HFF-Myc (cell line): ENCODE measurements around the gene C12orf54.

ENCODE experiments used
- DNase-seq: peaks from one replicate; pipeline ENCODE4 v3.0.0-alpha.2; 2011; ENCODE audit warnings: low read depth; ENCODE audit errors: extremely low read depth
- H3K4me3 ChIP-seq: replicated peaks from 2 replicates; pipeline ENCODE4 v1.5.1; 2011; ENCODE audit warnings: low read depth, mild to moderate bottlenecking, control low read depth, low read length
- TF ChIP-seq, protein P1 (sequence below): IDR thresholded peaks from 2 replicates; pipeline ENCODE4 v1.5.1; 2012; ENCODE audit warnings: mild to moderate bottlenecking, low read depth, low read length, control low read depth; ENCODE audit errors: missing control alignments

C12orf54 gene

DNA sequence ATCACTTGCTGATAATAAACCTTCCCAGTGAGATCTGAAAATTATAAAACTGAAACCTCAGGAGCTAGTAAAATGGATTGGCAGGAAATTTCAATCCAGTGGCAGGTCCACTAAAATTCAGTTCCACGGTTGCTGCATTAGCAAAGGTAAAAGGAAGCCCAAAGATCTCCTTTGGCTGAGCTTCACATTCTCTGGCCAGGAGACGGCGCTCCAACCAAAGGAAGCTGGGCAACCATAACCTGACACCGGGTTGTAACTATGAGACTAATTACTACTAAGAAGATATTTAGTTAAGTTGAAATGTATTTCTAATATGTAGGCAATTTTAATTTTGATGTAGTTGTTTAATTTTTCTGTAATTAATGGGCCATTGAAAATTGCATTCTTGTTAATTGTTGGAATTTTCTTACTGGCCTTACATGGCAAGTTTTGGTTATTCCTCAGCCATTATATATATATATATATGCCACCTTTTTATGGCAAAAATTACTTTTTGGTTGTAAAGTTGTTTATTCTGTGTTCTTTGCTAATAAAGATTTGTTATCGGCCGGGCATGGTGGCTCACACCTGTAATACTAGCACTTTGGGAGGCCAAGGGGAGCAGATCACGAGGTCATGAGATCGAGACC, 60.1 kb downstream of the C12orf54 start:
- DNase-seq: peak; percentile 5
- TF ChIP-seq, protein P1, sequence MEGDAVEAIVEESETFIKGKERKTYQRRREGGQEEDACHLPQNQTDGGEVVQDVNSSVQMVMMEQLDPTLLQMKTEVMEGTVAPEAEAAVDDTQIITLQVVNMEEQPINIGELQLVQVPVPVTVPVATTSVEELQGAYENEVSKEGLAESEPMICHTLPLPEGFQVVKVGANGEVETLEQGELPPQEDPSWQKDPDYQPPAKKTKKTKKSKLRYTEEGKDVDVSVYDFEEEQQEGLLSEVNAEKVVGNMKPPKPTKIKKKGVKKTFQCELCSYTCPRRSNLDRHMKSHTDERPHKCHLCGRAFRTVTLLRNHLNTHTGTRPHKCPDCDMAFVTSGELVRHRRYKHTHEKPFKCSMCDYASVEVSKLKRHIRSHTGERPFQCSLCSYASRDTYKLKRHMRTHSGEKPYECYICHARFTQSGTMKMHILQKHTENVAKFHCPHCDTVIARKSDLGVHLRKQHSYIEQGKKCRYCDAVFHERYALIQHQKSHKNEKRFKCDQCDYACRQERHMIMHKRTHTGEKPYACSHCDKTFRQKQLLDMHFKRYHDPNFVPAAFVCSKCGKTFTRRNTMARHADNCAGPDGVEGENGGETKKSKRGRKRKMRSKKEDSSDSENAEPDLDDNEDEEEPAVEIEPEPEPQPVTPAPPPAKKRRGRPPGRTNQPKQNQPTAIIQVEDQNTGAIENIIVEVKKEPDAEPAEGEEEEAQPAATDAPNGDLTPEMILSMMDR: peak; percentile 82

DNA sequence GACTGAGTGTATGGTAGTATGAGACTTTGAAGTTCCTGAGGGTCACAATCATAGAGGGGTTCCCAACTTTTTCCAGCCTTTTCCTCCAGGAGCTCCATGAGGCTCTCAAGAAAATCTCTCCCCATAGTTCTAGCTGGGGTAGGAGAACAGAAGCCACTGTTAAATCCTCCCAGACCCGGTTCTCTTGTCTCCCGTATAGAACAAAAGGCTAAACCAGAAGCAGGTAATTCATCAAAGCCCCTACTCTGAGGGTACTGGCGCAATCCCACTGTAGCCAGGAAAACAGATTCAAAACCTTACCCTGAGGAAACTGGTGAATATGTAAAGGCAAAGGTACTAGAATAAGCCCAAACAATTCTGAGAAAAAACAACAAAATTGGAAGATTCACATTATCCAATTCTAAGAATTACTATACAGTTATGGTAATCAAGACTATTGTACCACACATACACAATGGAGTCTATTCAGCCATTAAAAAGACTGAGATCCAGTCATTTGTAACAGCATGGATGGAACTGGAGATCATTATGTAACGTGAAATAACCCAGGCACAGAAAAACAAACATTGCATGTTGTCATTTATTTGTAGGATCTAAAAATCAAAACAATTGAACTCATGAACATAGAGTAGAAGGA, 63.7 kb downstream of the C12orf54 start:
- TF ChIP-seq, protein P1: no peak
- no peak for DNase-seq
- no peak overlapping the region for H3K4me3 ChIP-seq

More for the DNA sequence above, 60.1 kb downstream of the C12orf54 start:
- no peak overlapping the region for H3K4me3 ChIP-seq
